Fibroblast of skin of left biceps (primary cell): Measurements from ENCODE around the gene RNF220.

Experiments
- DNase-seq, 2 experiments: peaks; one replicate each; pipeline ENCODE4 v3.0.0-alpha.2; 2013; ENCODE audit warnings: low read depth in 2 of 2

RNF220 gene

DNA sequence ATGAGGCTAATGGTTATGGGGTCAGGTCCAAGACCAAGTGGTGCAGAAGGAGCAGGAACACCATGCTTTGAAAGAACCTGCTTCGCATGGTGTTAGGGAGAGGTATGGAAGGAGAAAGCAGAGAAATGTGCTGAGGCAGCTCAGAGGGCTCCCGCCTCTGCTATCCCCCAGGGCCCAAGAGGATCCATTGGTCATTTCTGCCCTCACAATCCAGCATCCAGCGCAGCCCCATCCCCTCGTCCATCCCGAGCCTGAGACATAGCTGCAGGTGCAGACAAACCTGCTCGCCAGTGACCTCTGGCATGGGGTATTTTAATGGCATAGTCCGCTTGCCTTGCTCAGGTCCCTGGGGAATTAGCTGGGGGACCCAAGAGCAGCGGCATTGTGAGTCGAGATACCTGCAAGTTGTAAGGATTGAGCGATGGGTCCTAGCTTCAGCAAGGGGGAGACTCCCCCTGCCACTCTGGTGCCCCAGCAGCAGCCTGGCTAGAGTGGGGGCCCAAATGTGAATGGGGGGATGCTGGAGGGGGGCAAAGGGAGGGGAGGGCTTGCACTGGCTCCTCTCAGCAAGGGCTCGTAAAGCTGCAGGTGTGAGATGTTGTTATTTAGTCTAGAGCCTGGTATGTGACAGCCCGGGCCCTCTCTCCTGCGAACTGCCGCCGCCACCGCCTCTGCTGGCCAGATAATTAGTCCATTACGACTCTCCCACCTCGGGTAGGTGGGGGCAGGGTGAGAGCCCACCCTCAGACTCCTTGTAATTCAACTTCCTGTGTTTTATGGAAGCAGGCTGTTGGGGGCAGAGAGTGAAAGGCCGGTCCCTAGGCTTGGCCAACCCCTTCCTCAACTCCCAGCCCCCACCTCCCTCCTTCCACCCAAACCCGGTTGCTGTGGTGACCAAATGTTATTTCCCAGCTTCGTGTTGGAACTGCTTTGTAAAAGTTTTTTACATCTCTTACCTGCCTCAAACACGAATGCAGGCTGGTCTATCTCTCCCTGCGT lies 118.8 kb downstream of the RNF220 start:
- no peak for DNase-seq

- no peak for DNase-seq
These were observed 119.8 kb downstream of the RNF220 start for GRCh38 chr1:44524655-44525500.

GRCh38 chr1:44526295-44527073 lies 121.4 kb downstream of the RNF220 start:
- no peak for DNase-seq

GRCh38 chr1:44531785-44532566 lies 126.9 kb downstream of the RNF220 start:
- DNase-seq: no peak

GRCh38 chr1:44532567-44532944 lies 127.5 kb downstream of the RNF220 start:
- no peak for DNase-seq

DNA sequence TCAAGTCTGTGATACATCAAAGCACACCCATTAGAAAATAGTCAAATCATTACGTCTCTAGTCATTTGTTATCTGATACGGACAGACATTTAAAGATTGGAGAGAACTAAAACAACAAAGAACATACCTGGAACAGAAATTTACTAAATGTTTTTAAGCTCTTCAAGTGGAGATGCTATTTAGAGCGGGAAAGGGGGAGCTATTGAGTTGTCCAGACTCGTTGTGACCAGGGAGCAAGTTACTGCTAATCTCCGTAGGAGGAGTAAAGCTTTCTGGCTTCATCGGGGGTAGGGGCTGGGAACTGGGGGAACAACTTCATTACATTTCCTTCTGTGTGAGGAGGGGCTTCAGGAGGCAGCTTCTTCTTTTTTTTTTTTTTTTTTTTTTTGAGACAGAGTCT lies 129.7 kb downstream of the RNF220 start:
- no peak for DNase-seq

DNA sequence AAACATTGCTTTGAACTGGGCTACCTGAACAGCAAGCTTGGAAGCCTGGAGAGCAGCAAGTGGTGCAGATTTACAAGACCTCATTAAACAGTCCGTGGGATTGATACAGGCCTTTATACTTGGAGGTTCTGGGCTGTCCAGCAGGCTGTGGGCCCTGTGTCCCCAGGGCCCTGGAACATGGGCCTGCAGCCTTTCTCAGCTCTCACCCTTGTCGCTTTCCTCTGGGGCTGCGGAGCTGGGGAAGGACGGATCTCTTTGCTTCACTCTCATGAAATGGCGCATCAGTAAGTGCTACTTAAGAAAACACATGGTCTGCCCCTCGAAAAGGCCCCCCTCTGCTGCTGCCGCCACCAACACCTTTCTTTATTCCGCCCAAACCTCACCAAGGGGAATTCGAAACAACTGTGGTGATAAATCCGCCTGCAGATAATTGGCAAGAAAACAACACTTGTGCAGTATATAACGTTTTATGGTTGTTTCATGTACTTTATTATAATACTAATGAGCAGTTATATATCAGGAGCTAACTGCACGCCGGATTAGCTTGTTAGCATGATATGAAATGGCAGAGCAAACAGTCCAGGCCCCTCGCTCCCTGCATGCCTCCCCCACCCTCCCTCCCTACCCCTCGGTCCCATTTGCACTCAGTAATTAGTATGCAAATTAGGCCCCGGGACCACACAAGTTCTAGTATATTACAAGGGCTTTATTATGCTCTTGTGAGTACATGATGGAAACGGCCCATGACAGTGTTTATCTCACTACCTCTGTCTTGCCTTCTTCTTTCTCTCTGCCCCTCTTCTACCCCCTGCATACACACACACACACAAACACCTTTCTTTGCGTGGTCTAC lies 131.5 kb downstream of the RNF220 start:
- no peak for DNase-seq

DNA sequence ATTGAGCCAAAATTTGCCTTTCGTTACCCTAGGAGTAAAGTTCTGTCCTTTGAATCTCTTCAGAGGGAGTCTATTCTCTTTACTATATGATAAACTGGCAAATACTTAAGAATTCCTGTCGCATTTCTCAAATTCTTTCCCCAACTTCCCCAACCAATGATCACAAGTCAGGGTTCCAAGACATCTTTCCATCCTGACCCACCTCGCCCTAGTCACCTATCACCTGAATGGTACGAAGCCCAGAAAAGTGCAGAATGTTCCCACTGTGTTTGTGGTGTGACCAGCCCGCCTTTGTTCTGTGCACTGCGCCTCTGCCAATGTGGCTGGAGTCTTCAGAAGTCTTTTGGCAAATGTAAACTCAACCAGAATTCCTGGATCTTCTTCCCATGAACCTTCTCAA lies 132.5 kb downstream of the RNF220 start:
- no peak for DNase-seq

- no peak for DNase-seq
These were observed 132.9 kb downstream of the RNF220 start for GRCh38 chr1:44537956-44538355.

- DNase-seq: no peak
These were observed 135.1 kb downstream of the RNF220 start for GRCh38 chr1:44539991-44540730.

DNA sequence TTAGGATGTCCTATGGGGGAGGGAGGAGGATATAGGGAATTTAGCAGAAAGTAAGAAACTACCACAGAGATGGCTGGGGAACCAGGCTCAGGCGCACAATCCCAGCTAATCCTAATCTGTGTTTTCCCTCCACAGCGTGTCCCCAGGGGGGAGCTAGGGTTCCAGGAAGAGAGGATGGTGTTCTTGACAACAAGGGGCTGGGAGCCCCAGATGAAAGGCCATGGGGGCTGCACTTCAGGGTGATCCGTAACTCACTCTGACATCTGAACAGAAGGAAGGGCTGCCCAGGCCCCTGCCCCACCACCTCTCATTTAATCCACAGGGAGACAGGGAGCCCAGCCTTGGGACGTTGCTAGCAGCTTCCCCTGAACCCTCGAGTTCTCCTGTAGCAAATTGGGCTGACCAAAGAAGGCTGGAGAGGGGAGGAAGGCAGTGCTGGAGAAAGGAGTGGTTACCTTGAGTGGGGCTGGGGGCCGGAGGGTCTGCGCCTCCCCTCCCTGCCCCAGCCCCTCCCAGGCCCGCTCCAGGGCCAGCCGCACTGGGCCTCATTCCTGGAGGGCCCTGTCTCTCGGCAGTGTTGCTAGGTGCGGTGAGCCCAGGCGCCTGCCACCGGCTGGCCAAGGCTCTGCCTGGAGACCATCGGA lies 137.5 kb downstream of the RNF220 start:
- no peak for DNase-seq

DNA sequence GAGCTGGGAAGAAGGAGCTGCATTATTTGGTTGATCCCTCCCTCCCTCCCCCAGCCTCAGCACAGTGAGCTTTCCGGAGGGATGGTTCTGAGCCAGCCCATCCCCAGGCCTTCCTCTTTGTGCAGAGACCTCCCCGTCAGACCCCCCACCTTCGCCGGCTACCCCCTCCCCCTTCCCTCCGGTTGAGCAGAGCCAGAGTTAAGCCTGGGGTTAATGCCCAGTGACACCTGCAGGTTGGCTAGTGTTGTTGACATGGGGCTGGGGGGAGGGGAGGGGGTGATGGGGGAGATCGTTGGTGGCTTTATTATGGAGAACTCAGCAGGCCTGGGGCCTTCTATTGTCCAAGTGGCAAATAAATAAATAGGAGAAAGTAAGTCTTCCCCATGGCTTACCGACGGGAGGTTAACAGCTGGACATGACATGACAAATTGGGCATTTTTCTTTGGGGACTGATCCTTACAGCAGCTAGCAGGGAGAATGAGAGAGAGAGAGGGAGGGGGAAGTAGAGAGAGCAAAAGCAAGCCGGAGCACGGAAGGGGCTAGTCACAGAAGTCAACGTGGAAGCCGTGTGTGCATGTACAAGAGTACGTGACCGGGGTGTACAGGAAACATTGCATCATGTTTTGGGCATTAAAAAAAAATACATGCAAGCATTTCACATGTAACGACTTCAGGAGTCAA lies 138.1 kb downstream of the RNF220 start:
- DNase-seq: no peak

GRCh38 chr1:44543786-44544185 lies 138.7 kb downstream of the RNF220 start:
- no peak for DNase-seq

- DNase-seq: no peak
These were observed 139.9 kb downstream of the RNF220 start for GRCh38 chr1:44544960-44545359.

GRCh38 chr1:44545961-44546360 lies 140.9 kb downstream of the RNF220 start:
- no peak for DNase-seq

DNA sequence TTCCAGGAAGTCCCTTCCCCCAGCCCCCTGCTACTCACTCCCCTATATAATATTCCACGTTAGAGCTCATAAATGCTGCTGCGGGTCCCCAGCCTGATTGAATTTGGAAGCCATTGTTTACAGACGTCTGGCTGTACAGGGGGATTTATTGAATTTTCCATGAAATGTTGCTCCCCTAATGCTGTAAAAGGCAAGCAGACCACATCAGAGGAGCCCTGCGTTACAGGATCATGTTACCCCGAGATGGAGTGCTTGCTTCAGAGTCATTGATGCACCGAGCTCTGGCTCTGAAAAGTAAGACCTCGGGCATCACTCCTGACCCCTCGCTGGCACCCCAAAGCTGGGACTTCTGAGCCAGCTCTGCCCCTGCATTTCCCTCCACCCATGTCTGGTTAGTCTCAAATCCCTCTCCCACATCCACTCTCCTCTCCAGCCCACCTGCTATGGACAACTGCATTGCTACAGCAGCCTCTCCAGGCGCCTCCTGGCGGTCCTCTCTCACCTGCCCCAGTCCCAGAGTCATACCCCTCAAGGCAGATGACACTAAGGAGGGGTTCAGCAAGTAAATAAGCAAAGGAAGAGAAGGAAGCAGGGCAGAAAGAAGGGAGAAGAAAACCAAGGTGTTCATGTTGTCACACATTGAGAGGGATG lies 141.5 kb downstream of the RNF220 start:
- DNase-seq: no peak

GRCh38 chr1:44547361-44547760 lies 142.3 kb downstream of the RNF220 start:
- DNase-seq: no peak

DNA sequence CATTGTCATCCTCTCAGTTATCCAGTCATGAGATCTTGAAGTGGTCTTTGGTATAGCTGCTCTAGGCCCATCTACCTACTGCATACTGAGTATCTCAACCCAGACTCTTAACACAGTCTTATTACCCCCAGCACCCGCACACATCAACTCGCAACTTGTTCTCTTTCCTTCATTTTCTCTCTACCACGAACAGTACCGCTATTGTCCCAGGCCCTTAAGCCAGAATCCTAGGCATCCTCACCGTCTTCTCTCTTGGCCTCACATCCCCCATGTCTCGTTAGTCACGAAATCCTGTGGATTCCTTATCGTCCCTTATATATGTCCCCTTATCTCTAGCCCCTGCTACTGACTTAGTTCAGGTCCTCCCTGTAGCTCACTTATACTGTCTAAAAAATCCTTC lies 142.8 kb downstream of the RNF220 start:
- DNase-seq: no peak
